HG03025 (cell line): ENCODE results near the gene CRY2.
"Not testable (repeated sequence)": the region's sequence is repeated elsewhere in the genome, so short reads cannot be mapped to it uniquely, and the experiment has no call there.

Experiments used
- ATAC-seq: cut with Tn5 transposase; IDR thresholded peaks from one replicate; pipeline ENCODE4 v1.9.1; 2021; ENCODE audit warnings: mild to moderate bottlenecking, moderate library complexity; ENCODE audit not compliant: unreplicated experiment, low FRiP score

CRY2 gene

DNA sequence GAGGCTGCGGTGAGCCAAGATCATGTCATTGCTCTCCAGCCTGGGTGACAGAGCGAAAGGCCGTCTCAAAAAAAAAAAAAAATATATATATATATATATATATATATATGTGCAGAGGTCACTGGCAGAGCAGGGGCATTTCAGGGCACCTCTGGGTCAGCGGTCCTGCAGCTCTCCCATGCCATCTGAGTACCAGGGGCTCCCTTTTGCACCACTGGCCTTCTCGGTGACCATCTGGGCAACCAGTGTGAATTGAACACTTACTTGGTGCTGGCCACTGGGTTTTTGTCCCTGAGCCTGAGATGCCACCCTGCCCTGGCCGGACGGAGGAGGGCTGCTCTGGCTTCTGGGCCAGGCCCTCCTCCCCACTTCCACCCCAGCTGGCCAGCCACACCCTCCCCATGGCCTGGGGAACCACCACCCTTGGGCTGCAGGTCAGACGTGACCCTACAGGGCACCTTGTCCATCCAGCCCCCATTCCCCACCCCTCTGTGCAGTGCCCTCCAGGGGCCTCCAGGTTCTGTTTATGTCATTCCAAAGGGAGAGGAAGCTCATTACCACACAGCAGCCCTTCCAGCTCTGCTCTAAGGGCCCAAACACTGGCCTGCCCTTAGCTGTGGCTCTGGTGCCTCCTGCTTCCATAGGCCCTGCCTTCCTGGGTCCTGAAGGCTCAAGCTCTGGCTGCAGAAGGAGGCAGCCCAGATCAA, 48.4 kb downstream of the CRY2 start:
- no peak for ATAC-seq

DNA sequence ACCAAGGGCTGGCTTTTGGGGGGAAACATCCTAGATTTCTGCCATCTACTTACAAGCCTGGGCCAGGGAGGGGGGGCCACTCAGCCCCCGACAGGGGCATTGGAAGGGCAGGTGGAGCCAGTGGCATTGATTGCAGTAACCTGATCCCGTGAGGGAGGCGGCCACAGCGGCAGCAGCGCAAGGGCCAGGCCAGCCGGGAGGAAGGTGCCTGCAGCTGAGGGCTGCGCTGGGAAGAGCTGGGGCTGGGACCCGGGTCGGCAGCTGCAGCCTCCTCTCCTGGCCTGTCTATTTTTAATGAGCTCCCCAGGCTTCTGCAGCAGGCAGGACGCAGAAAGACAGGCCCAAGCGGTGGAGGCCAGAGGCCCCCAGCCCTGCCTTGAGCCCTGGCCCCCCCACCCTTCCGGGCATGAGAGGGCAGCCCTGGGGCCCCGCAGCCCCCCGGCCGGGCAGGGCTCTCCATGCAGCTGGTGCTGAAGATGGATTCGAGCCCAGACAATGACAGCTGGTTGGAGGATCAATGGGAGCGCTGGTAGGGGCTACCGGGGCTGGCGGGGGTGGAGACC, 49.2 kb downstream of the CRY2 start:
- ATAC-seq = no peak

DNA sequence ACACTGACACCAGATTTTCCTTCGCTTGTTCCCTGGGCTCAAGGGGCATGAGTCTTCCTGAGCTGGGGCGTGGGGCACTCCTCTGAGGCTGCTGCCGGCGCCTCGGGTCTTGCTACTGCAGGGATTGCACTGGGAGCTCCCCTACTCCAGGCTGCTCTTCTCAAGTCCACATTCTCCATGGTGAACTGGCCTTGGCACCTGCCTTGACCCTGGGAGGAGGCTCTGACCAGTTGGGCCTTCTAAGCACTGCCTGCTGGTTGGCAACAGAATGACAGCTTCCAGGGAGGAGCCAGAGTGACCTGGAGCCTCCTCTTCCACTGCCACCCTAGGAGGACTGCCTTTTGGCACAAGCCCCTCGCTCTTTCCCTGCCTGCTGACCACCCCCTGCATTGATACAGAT, 50.3 kb downstream of the CRY2 start:
- ATAC-seq = no peak

DNA sequence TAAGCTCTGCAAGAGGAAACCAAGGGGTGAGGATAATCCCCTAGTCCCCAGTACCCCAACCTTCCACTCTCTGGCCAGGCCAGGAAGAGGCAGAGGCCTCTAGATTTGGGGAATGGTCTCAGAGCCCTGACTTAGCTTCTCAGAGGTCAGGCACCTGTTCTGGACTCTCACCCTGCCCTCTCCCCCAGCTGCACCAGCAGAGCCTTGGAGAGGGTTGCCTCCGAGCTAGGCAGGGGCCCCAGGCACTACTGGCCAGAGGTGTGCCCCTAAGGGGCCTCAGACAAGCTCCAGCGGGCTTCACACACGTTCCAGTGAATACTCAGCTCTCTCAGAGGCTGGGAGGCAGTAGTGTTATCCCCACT, 51.8 kb downstream of the CRY2 start:
- ATAC-seq = no peak

DNA sequence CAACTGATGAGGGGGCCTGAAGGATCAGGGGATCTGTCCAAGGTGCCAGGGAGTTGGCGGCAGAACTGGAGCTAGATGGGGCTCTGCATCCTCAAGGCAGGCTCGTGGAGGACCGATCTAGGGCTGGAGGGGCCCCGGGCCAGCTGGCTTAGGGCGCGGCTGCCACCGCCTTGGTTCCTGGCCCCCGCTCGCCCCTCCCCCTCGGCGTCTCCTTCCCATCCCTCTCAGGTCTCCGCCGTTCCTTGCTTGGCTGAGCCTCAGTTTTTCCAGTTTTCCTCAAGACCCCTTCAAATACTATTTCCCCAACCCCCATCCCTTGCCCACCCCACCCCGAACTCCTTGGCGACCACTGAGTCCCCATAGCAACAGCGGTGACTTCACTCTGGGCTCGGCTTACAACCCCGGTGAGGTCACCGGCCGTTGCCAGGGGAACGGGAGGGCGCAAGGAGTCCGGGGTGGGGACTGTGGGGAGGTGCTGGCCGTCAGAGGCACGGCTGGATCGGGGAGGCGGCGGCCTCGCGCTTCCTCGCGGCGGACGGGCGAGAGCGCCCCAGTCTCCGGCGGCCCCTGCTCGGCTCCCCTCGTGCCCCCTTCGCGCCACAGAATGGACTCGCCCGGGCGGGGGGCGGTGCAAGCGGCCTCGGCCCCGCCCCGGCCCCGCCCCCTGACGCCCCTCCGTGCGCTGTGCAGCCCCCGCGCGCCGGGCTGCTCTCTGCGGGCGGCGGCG, 52.3 kb downstream of the CRY2 start:
- ATAC-seq = no peak

DNA sequence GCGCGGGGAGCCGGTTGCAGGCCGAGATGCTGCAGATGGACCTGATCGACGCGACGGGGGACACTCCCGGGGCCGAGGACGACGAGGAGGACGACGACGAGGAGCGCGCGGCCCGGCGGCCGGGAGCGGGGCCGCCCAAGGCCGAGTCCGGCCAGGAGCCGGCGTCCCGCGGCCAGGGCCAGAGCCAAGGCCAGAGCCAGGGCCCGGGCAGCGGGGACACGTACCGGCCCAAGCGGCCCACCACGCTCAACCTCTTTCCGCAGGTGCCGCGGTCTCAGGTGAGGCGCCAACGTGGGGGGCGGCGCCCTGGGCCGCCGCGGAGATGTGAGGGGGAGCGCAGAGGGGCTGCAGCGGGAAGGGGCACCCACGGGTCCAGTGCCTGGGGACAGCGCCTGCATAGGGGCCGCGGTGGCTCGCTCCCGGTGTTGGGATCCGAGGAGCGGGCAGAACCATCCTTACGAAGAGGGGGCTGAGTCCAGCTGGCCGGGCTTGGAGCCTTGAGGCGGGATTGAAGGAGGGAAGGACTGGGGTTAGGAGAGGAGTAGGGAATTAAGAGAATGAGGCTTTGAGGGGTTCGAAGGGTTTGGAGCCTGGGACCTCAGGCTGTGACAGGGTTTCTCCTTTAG, 53.0 kb downstream of the CRY2 start:
- not testable (repeated sequence) for ATAC-seq

DNA sequence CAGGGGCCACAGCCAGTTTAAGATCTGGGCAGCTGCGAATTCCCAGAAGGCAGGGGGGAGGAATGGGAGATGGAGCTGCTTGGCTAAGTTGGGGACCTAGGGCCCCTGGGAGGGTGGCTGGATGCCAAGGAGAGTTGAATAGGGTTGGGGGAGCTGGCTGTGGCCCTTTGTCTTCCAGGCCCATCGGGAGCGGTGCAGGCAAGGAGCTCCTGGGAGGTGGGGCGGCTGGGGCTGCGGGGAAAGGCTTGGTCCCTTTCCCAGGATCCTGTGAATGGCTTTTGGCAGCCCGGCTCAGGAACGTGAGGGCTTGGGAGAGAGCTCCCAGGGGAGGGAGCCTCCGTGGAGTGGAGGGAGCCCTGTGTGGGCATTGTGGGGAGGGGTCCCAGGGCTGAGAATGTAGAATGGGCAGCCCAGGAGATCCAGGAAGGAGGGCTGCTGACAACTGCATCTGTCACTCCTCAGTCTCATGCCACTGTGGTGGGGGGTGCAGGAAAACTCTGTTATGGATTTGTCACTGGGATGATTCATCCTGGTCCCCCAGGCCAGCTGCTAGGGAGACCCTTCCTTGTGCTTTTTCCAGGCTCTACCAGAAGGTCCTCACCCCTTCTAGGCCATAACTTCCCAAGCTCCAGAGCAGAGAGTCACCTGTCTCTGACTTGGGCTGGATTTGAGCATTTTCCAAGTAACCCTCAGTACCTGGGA, 53.8 kb downstream of the CRY2 start:
- no peak for ATAC-seq

DNA sequence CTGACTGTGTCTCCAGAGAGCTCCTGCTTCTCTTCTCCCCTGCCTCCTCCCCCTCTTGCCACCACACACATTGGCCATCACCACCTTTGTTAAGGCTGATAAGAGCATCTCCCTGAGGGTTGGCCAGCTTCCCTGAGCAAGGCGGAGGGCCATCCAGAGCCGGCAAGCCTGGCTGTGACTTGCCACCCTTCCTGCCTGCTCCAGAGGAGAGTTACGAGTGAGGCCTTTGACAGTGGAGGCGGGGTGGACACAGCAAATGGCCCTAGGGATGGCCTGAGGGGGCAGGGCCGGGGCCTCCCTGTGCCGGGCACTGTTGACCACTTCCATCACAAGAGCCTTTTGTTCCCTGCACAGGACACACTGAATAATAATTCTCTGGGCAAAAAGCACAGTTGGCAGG, 54.4 kb downstream of the CRY2 start:
- no peak for ATAC-seq

DNA sequence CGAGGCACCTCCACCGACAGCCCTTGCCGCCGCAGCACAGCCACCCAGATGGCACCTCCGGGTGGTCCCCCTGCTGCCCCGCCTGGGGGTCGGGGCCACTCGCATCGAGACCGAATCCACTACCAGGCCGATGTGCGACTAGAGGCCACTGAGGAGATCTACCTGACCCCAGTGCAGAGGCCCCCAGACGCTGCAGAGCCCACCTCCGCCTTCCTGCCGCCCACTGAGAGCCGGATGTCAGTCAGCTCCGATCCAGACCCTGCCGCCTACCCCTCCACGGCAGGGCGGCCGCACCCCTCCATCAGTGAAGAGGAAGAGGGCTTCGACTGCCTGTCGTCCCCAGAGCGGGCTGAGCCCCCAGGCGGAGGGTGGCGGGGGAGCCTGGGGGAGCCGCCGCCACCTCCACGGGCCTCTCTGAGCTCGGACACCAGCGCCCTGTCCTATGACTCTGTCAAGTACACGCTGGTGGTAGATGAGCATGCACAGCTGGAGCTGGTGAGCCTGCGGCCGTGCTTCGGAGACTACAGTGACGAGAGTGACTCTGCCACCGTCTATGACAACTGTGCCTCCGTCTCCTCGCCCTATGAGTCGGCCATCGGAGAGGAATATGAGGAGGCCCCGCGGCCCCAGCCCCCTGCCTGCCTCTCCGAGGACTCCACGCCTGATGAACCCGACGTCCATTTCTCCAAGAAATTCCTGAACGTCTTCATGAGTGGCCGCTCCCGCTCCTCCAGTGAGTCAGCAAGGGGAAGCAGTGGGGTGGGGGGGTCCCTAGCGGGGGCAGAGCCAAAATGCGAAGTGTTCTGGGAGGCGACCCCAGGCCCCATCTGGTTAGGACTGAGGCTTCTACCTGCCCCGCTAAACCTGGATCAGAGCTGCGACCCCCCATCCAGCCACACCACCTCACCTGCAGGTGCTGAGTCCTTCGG, 55.4 kb downstream of the CRY2 start:
- no peak for ATAC-seq

DNA sequence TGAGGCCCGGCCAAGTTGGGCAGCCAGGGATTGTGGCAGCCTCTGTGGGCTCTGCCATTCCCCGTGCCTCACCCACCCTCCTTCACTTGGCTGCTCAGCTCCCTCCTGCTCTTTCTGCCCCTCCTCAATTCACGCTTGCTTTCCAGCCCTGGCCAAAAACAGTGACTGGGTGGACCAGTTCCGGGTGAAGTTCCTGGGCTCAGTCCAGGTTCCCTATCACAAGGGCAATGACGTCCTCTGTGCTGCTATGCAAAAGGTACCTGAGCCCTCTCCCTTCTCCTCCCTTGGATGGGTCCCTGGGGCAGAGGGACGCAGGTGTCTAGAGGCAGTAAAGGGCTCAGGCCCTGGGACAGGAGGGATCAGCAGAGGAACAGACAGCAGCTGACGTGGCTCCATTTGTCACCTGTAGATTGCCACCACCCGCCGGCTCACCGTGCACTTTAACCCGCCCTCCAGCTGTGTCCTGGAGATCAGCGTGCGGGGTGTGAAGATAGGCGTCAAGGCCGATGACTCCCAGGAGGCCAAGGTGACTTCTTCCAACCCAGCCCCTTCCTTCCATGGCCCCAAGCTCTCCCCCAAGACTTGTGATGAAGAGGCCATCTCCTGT, 57.1 kb downstream of the CRY2 start:
- ATAC-seq = no peak

DNA sequence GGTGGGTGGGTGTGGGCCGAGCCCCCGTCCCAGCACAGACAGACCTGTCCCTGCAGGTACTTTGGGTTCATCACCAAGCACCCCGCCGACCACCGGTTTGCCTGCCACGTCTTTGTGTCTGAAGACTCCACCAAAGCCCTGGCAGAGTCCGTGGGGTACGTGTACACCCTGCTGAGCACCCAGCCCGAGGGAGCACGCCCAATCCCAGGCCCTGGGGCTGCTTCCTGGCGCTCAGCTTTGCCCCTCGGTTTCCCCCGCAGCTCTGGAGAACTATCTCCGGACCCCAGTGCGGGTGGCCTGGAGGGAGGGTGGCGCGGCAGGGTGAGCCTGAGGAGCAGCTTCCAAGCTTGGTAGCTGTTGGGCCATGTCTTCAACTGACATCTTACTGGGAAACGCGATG, 57.8 kb downstream of the CRY2 start:
- no peak for ATAC-seq

DNA sequence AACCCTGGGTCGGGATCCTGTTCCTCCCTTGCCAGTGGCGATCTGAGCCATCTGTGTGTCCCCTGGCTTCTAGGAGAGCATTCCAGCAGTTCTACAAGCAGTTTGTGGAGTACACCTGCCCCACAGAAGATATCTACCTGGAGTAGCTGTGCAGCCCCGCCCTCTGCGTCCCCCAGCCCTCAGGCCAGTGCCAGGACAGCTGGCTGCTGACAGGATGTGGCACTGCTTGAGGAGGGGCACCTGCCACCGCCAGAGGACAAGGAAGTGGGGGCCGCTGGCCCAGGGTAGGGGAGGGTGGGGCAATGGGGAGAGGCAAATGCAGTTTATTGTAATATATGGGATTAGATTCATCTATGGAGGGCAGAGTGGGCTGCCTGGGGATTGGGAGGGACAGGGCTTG, 58.3 kb downstream of the CRY2 start:
- not testable (repeated sequence) for ATAC-seq

DNA sequence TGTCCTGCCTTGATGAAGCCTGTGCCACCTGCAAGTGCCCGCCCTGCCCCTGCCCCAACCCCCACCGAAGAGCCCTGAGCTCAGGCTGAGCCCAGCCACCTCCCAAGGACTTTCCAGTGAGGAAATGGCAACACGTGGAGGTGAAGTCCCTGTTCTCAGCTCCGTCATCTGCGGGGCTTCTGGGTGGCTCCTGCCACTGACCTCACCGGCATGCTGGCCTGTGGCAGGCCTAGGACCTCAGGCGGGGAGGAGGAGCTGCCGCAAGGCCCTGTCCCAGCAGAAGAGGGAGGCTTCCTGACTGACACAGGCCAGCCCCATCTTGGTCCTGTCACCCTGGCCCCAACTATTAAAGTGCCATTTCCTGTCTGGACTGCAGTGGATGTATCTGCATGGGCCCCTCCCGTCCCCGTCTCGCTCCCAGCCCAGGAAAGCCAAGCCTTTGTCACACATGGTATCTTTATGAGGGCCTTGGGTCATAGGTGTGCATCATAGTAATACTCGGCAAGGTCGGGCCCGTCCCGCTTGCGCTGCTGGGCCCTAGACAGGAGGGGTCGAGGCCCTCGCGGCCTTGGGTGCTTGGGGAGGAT, 58.9 kb downstream of the CRY2 start:
- ATAC-seq = no peak

DNA sequence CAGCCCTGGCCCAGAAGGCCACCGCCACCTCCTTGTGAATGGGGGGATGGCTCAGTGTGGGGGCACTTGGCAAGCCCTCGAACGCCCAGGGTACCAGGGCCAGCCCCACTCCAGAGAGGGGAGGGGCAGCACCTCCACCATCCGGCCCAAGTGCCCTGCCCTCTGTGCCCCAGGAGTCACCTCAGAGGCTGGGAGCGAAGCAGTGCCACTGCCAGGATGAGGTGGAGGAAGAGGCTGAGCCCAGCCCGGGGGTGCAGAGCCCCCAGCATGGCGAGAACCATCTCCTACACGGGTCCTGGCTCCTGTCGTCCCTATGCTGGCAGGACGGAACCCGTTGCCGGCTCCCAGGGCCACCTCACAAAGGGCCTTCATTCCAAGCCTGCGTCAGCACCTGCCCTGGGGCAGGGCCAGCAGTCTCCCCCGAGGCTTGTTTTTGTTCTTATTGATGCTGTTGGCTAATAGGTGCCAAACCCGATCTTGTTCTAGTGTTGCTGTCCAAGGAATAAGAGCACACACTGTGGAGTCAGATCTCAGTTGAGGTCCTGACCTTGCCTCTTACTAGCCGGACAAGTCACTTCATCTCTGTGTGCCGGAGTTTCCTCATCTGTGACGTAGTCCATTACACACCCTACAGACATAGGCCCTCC, 59.8 kb downstream of the CRY2 start, which contains the start of gene FREY1:
TSS of gene FREY1 (minus strand) at position 307 of the 647 bp plus-strand sequence. CDS start at position 281, 26 bp downstream.
- ATAC-seq = no peak

DNA sequence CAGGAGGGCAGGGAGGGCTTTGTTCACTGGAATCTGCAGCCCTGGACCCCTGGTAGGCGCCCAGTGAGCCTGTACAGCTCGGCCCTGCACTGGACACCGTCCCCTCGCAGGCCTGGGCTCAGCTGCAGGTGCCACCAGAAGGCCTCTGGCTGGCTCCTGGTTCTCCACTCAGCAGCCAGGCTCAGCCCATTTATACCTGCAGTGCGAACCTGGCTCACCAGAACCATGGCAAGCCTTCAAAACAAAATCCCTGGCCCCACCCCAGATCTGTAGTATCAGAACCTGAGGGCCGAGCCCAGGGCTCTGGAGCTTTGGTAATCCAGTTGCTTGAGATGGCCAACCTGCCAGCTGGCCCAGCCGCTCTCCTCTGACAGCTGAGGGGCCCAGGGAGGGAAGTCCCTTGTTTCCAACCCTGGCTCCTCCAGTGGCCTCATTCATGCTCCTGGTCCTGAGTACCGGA, 60.7 kb downstream of the CRY2 start:
- ATAC-seq = no peak

DNA sequence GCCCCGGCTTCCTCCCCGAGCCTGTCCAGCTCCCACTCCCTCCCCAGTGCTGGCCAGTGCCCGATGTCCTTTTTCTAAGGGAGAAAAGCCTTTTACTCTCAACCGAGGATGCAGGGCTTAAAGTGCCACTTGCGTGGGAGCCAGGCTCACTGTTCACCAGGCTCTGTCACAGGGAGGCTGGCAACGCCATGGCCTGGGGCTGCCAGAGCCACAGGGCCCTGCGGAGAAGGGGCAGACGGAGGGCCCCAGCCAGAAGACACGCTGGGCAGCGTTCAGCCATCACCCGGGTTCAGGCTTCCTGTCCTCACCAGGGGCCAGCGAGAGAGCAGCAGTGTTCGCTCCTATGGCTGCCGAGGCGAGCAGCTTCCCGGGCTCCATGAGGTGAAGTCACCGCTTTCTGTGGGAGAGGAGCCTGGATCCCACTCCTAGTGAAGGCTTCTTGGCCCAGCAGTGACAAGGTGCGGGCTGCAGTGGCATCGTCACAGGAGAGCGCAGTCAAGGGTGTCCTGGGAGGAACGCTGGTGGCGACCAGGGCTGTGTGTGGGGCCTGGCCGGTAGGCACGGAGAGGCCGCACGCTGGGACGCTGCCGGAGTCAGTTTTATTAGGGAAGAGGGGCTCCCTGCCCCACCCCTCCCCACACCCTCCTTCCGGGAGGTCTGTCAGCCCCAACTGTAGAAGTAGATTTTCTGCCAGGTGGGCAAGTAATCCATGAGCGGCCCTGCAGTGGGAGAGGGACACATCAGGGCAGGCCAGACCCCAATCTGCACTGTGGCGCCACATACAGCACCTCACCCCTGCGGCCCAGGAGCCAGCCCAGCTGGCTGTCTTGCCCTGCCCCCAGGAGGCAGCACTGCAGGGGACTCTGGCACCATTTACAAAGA, 62.6 kb downstream of the CRY2 start:
- no peak for ATAC-seq

DNA sequence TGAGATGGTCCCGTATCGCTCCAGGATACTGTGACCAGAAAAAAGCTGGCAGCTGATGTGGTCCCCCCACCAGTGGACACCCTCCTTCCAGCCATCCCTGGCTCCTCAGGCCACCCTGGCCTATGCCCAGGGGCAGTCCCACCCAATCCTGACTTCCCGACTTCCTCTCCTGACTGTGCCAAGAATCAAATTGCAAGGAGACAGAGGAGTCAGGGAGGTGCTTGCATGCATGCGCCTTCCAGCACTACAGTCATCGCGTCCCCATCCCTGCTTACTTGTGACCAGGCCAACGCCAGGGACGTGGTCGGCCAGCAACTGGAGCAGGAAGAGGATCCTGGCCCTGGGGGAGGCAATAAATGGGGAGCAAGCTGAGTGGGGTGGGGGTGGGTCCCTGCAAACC, 63.3 kb downstream of the CRY2 start:
- no peak for ATAC-seq
